IPS-NIHi11 (cell line): ENCODE data around the gene RPS6KB2.
"Not testable (repeated sequence)": the region's sequence is repeated elsewhere in the genome, so short reads cannot be mapped to it uniquely, and the experiment has no call there.

Experiments
- DNase-seq: peaks from one replicate; pipeline ENCODE4 v3.0.0; 2012; ENCODE audit warnings: mixed read lengths, low spot score

RPS6KB2 gene

DNA sequence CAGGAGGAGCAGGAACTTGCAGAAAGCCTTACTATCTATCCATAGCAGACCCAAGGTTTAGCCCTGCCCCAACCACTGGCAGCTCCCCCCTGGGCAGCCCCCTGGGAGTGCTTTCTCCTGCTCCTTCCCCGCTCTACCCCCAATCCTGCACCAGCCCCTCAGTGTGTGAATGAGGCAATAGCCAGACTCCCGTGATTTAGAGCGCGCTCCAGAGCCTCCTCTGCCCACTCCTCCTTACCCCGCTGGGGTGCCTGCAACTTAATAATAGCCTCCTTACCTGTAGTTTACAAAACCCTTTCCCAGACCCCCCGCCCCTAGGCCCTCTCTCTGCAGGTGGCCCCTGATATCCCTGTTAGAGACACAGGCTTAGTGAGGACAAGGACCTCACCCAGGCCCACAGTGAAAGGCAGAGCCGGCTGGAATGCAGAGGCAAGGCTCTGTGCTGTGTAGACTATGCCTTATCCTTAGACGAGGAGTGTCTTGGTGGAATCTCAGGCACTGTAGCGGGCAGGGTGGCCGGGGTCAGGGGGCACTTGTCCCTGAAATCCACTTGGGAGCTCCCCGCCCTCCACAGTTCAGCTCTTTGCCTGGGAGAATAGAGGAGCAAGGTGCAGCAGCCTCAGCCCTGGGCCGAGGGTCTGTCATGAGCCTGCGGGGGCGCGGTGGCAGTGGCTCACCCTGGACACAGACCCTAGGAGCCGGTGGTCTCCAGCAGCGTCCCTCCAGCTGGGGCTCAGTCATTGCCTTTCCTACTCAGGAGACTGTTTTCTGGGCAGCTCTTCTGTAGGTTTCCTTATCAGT, 17.1 kb upstream of the RPS6KB2 start:
- no peak for DNase-seq

DNA sequence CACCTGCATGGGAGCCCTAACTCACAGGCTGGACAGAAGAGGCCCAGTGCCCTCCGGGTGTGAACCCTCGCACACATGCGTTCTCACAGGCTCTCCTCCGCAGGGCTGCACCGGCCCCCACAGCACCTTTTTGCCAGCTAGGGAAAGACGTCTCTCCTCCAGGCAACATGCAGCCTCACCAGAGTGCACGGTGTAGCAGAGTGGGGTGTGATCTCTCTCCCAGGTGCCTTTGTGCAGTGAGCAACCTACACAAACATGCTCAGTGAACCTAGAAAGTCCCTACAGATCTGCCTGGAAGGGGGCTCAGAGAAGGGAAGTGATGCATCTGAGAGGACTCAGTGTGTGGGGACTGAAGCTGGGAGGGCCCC, 16.5 kb upstream of the RPS6KB2 start:
- DNase-seq = no peak

DNA sequence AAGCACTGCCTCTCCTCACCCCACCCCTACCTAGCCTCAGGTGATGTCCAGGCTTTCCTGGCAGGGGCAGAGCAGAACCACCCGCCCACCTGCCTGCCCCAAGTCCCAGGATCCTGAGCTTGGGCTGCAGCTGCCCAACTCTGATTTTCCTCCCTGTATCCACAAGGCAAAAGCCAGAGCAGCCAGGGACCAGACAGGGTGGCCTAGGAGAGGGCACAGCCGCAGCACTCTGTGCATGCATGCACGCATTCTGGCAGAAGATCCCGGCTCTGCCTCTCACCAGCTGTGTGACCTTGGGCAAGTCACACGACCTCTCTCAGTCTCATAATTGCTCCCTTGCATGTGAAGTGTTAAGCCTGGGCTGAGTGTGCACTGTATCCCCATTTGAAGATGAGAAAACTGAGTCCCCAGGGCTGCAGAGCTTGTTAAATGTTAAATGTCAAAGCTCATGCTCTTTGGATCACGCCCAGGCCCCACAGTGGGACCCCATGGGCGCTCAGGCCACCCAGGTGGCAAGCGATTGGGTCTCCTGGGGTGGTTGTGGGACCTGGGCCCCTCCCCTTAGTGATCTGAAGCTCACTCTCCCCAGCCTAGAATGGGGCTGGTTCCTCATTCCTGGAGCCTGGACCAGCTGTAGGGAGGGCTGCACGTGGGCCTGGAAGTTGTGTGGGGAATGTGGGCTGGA, 15.7 kb upstream of the RPS6KB2 start:
- no peak for DNase-seq

DNA sequence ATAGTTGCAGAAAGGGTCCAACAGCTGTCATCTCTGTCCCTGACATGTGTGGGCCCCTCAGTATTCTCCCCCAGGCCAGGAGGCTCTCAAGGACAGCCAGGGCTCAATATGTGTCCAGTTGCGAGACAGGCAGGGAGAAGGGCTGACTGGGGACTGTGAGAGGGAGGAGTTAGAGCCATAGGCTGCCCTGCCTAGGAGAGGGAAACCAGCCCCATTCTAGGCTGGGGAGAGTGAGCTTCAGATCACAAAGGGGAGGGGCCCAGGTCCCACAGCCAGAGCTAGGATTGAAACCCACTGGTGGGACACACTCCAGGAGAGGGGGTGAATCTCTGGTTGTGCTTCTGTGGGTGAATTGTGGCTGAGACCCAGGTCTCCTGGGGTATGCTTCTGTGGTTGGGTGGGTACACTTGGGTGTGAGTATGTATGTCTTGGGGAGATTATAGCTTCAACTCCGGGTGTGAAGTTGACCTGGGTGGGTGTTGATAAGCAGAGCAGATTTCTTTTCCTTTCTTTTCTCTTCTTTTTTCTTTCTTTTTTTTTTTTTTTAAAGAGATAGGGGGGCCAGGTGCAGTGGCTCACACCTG, 14.9 kb upstream of the RPS6KB2 start:
- no peak for DNase-seq

GRCh38 chr11:67415501-67416304, 12.6 kb upstream of the RPS6KB2 start, which contains the start of gene CARNS1:
Gene CARNS1 (plus strand): TSS chr11:67415678. CDS start chr11:67416200, 522 bp downstream.
- DNase-seq = no peak

DNA sequence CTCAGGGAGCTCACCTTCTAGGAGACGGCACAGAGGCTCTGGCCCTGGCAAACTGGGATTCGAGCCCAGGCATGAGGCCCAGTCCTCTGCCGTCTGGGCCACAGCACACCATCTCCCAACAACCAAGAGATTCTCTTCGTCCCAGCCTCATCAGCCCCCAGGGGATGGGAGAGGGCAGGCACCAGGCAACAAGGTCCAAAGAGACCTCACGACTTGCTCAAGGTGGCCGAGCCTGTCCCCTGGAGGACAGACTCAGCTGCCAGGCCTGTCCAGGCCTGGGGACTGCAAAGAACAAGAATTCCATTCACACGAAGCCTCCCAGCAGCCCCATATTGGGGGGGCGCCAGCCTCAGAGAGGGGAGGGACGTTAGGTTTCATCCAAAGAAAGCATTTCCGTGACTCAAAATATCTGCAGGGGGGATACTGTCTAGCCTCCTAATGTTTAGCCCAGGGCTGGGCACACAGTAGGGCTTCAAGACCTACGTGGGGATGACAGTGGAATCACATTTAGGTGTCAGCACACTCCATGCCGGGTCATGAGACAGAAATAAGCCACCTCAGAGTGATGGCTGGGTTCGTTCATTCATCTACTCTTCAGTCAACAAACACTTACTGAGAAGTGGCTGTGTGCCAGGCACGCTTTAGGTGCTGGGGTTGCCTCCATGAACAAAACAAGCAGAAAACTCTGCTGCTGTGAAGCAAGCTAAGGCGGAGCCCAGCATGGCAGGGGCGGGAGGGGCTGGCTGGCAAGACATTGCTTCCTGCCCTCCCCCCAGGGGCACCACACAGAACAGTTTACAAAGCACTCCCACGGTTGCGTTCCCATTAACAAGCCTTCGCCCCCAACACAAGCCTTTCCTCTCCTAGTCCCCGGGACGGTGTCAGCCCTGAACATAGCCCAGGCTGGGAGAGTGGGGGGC, 11.6 kb upstream of the RPS6KB2 start:
- DNase-seq = no peak

- DNase-seq = no peak
These were observed 10.9 kb upstream of the RPS6KB2 start for GRCh38 chr11:67417425-67417824.

GRCh38 chr11:67418476-67419281, 9.6 kb upstream of the RPS6KB2 start:
- no peak for DNase-seq

DNA sequence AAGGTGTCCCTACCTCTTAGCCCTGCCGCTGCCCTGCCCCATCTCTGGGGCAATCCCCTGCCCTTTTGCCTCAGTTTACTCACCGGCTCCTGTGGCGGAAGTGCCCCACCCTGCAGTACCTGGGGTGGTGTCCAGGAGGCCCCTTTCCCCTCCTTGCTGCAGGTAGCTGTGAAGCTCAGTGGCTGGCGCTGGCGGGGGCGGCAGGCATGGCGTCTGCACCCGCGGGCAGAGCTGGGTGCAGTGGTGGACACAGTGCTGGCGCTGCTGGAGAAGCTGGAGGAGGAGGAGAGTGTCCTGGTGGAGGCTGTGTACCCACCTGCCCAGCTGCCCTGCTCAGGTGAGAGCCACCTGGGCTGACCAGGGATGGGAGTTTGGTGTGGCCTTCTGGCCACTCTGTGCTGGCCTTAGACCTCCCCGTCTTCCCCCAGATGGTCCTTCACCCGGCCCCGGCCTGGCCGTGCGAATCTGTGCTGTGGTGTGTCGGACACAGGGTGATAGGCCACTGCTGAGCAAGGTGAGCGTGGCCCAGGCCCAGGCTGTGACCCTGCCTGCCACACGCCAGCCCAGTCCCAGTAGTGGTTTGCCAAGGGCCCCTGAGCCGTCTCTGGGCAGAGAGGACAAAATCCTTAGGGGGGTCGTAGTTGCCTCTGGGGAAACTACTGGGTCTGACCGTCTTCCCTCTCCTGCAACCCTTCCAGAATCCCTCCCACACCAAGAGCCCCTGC, 8.8 kb upstream of the RPS6KB2 start:
- DNase-seq = no peak

DNA sequence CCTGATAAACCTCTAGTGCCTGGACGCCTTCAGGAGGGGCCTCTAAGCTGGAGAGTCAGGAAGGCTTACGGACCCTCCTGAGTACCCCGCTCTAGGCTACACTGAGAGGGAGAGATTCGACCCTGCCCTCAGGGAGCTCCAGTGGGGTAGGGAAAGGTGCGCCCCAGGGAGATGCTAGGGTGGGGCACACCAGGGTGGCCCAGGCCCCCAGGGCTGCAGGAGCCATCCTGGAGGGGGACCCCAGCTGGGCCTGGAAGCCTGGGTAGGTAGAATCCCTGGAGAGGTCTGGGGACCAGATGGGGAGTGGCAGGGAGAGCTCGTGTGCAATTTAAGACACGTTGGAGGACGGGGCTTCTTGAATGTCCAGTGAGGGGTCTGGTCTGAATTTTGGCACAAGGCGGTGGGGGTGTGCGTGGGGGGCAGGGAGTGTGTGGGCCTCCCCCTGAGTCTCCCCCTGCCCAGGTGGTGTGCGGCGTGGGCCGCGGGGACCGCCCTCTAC, 8.1 kb upstream of the RPS6KB2 start:
- DNase-seq = no peak

DNA sequence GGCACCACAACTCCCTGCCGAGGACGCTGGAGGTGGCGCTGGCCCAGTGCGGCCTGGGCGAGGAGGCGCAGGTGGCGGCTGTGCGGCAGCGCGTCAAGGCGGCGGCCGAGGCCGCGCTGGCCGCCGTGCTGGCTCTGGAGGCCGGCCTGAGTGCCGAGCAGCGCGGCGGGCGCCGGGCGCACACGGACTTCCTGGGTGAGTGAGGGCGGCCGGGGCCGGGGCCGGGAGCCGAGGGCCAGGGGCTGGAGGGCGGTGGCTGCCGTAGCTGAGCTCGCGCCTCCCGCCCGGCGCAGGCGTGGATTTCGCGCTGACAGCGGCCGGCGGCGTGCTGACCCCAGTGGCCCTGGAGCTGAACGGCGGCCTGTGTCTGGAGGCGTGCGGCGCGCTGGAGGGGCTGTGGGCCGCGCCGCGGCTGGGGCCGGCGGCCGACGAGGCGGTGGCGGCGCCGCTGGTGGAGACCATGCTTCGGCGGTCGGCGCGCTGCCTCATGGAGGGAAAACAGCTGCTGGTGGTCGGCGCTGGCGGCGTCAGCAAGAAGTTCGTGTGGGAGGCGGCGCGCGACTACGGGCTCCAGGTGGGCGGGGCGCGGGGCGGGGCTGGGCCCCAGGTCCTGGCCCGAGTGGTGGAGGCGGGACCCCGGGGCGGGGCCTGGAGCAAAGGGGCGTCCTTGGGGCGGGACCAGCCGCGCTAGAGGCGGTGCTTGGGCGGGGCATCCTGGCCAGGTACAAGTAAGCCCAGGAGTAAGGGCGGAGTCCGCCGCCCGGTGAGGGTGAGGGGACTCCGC, 7.5 kb upstream of the RPS6KB2 start:
- peak; percentile 99 for DNase-seq

- no peak for DNase-seq
These were observed 6.8 kb upstream of the RPS6KB2 start for GRCh38 chr11:67421430-67422031.

GRCh38 chr11:67422891-67423290, 5.4 kb upstream of the RPS6KB2 start:
- no peak for DNase-seq

GRCh38 chr11:67423466-67423865, 4.8 kb upstream of the RPS6KB2 start:
- DNase-seq = no peak

DNA sequence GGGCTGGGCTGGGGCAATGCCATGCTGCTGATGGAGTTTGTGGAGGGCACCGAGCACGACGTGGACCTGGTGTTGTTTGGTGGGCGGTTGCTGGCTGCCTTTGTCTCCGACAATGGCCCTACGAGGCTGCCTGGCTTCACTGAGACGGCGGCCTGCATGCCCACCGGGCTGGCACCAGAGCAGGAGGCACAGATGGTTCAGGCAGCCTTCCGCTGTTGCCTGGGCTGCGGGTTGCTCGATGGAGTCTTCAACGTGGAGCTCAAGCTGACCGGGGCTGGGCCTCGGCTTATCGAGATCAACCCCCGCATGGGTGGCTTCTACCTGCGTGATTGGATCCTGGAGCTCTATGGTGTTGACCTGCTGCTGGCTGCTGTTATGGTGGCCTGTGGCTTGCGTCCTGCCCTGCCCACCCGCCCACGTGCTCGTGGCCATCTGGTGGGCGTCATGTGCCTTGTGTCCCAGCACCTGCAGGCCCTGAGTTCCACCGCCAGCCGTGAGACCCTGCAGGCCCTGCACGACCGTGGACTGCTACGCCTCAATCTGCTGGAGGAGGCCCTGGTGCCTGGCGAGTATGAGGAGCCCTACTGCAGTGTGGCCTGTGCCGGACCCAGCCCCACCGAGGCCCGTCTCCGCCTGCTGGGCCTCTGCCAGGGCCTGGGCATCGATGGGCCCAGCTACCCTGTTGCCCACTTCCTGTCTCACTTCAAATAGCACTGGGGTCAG, 4.2 kb upstream of the RPS6KB2 start:
- DNase-seq = no peak

- not testable (repeated sequence) for DNase-seq
These were observed 882 bp upstream of the RPS6KB2 start for GRCh38 chr11:67427364-67427859.

DNA sequence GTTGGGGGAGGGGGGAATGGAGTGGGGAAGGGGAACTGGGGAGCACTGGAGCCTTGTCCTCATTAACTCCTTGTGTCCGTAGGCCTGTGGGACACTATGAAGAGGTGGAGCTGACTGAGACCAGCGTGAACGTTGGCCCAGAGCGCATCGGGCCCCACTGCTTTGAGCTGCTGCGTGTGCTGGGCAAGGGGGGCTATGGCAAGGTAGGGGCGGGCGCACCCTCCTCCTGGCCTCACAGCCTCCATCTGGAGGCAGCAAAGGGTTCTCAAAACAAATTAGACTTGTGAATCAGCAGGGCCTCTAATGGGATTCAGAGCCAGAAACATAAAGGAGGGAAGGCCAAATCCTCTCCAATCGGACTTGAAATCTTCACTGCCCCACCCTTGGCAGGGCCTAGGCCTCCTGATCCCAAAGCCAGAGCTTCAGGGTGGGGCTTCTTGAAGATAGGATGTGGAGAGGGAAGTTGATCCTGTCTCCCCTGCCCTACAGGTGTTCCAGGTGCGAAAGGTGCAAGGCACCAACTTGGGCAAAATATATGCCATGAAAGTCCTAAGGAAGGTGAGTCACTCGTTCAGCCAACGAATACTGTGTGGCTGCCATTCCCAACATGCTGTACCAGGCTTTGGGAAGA, 859 bp downstream of the RPS6KB2 start:
- no peak for DNase-seq
